Measurements from ENCODE around the gene DNMT1. TPM values are rescaled to one million over a fixed set of nuclear protein-coding genes. Genes with fewer than 3 reads are reported as not detected.

The DNMT1 gene
- total RNA-seq, 4 donors from 2014 or later: 20.8 to 51.4 (median 34.8) TPM

DNA sequence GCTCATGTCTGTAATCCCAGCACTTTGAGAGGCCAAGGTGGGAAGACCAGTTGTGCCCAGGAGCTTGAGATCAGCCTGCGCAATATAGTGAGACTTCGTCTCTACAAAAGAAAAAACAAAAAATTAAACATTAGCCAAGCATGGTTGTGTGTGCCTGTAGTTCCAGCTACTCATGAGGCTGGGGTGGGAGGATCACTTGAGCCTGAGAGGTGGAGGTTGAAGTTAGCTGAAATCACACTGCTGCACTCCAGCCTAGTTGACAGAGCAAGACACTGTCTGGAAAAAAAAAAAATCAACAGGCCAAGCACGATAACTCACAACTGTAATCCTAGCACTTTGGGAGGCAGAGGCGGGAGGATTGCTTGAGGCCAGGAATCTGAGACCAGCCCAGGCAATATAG is 40.2 kb upstream of the DNMT1 start:
- DNase-seq (ENCODE audit: extremely low spot score): no peak
- H3K27ac ChIP-seq (replicated peaks in 1 of 4): peak overlapping the region in 1 of 4 donors; percentile 65
- intact Hi-C loops (cut with DNase I): no loop called here

DNA sequence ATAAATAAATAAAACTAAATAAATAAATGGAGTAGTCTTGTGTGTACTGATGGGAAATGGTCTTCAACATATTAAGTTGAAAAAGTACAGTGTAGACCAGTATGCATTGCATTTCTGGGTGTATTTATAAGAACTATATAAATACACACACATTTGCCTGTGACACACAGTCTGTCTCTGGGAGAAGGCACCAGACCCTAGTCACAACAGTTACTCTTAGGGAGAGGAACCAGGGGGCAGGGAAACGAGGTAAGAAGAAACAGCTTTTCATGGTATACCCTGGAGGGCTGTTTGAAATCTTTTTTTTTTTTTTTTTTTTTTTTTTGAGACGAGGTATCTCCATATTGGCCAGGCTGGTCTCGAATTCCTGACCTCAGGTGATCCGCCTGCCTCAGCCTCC is 39.2 kb upstream of the DNMT1 start:
- H3K9me3 ChIP-seq: no peaks in the 10 kb centered on the region
- peaks cover 29 to 57% (median 50%) of the 10 kb centered on the region in 4 donors for H3K4me1 ChIP-seq
- H3K4me3 ChIP-seq: no peak overlapping the region
- 85% methylated on average over 4 of the region's 4 CpGs for WGBS
- TF ChIP-seq, protein P1, sequence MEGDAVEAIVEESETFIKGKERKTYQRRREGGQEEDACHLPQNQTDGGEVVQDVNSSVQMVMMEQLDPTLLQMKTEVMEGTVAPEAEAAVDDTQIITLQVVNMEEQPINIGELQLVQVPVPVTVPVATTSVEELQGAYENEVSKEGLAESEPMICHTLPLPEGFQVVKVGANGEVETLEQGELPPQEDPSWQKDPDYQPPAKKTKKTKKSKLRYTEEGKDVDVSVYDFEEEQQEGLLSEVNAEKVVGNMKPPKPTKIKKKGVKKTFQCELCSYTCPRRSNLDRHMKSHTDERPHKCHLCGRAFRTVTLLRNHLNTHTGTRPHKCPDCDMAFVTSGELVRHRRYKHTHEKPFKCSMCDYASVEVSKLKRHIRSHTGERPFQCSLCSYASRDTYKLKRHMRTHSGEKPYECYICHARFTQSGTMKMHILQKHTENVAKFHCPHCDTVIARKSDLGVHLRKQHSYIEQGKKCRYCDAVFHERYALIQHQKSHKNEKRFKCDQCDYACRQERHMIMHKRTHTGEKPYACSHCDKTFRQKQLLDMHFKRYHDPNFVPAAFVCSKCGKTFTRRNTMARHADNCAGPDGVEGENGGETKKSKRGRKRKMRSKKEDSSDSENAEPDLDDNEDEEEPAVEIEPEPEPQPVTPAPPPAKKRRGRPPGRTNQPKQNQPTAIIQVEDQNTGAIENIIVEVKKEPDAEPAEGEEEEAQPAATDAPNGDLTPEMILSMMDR (IDR thresholded peaks at IDR 0.05): no peak
- no peak for TF ChIP-seq EP300 (IDR thresholded peaks at IDR 0.05)
- no peak for TF ChIP-seq POLR2A (IDR thresholded peaks at IDR 0.05; ENCODE audit: low read depth)
- no peak for TF ChIP-seq POLR2AphosphoS5 (IDR thresholded peaks at IDR 0.05)
- intact Hi-C loops (cut with DNase I): no loop called here
- no peak for DNase-seq (ENCODE audit: extremely low spot score)
- H3K27me3 ChIP-seq: no peaks in the 10 kb centered on the region
- no peak overlapping the region for H3K27ac ChIP-seq (replicated peaks in 1 of 4)
- H3K36me3 ChIP-seq: no peaks in the 10 kb centered on the region

More for the DNA sequence above, 40.2 kb upstream of the DNMT1 start:
- TF ChIP-seq POLR2A (IDR thresholded peaks at IDR 0.05; ENCODE audit: low read depth) (no peak), EP300 (IDR thresholded peaks at IDR 0.05) (no peak), POLR2AphosphoS5 (IDR thresholded peaks at IDR 0.05) (no peak)
- TF ChIP-seq, protein P1 (IDR thresholded peaks at IDR 0.05): no peak
- H3K4me1 ChIP-seq: peaks cover 27 to 46% (median 40%) of the 10 kb centered on the region in 4 donors
- no peaks in the 10 kb centered on the region for H3K36me3 ChIP-seq
- WGBS: 73% methylated on average over 4 of the region's 4 CpGs
- H3K4me3 ChIP-seq: no peak overlapping the region
- no peaks in the 10 kb centered on the region for H3K9me3 ChIP-seq
- no peaks in the 10 kb centered on the region for H3K27me3 ChIP-seq

DNA sequence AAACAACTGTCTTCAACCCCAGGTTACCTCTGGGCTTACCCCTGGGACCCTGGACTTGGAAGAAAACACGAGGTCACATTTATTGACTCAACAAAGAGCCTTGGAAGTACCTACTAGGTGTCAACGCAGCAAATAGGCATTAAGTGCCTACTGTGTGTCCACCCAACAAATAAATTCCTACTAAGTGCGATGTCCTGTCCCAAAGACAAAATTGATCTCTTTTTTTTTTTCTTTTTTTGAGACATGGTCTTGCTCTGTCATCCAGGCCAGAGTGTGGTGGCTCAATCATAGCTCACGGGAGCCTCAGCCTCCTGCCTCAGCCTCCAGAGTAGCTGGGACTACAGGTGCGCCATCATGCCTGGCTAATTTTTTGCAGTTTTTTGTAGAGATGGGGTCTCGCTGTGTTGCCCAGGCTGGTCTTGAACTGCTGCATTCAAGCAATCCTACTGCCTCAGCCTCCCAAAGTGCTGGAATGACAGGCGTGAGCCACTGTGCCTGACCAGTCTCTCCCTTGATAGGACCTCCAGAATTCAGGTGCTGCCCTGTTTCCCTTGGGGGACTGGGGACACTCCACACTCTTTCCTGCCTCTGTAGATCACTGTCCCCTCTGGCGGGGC is 37.0 kb upstream of the DNMT1 start:
- peak overlapping the region; percentile 82 to 91 (median 90) for H3K27ac ChIP-seq (replicated peaks in 1 of 4)
- peaks cover 27 to 65% (median 59%) of the 10 kb centered on the region in 4 donors for H3K4me1 ChIP-seq

DNA sequence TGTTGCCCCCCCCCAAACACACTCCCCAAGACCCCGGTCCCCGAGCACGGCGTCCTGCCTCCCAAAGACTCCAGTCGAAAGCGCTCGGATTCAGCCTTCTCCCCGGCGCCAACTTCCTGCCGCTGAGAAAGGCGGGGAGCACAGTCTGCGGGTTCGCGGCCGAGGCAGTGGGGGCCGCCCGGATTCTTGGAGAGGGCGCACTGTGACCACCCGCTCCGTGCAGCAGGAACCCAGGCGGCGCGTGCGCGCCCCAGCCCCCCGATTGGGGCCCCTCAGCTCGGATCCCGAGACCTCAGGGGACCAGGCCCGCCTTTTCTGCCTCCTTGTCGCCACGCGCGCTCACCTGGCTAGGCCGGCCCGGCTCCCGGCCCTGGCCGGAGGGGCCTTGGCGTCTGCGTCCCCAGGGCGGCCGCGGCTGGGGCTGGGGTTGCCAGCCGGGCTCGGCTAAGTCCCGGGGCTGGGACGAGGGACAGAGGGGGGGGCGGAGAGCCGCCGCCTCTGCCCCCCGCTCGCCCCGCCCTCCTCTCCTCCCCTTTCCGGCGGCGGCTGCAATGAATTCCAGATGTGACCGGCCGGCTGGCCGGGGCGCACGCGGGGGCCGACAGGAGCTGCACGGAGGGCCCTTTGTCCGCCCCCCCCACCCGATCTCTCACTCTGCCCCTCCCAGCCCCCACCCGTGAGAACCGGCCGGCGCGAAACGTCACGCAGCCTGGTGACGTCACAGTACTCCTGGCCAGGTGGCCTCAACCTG is 36.3 kb upstream of the DNMT1 start, which contains the start of gene S1PR2:
Gene S1PR2, minus strand, starts transcription at position 471 of the 751 bp plus-strand sequence. CDS start 6,426 bp downstream, outside the sequence.
- WGBS: 0% methylated on average over 20 of the region's 73 CpGs
- TF ChIP-seq, protein P1 (IDR thresholded peaks at IDR 0.05): no peak
- TF ChIP-seq POLR2A (IDR thresholded peaks at IDR 0.05; ENCODE audit: low read depth): peak; percentile 19
- no peak for TF ChIP-seq EP300 (IDR thresholded peaks at IDR 0.05)
- peak; percentile 8 to 73 for TF ChIP-seq POLR2AphosphoS5 (IDR thresholded peaks at IDR 0.05)
- Histone ChIP-seq H3K4me3 (peak within 1 kb of the TSS; percentile 75 to 99 (median 94)), H3K9me3 (no peaks in the 10 kb centered on the region), H3K36me3 (no peaks in the 10 kb centered on the region), H3K4me1 (peaks cover 25 to 60% (median 56%) of the 10 kb centered on the region in 4 donors), H3K27me3 (no peaks in the 10 kb centered on the region), H3K27ac (replicated peaks in 1 of 4) (peak within 1 kb of the TSS; percentile 82 to 91 (median 90))
- DNase-seq (ENCODE audit: extremely low spot score): no peak
- intact Hi-C loops (cut with DNase I): no loop called here

More for the DNA sequence above, 37.0 kb upstream of the DNMT1 start:
- intact Hi-C loops (cut with DNase I): no loop called here
- TF ChIP-seq POLR2A (IDR thresholded peaks at IDR 0.05; ENCODE audit: low read depth): no peak
- TF ChIP-seq POLR2AphosphoS5 (IDR thresholded peaks at IDR 0.05): no peak
- TF ChIP-seq, protein P1 (IDR thresholded peaks at IDR 0.05): no peak
- TF ChIP-seq EP300 (IDR thresholded peaks at IDR 0.05): no peak
- peak overlapping the region; percentile 75 to 99 (median 94) for H3K4me3 ChIP-seq
- no peak for DNase-seq (ENCODE audit: extremely low spot score)
- H3K27me3 ChIP-seq: no peaks in the 10 kb centered on the region
- WGBS: 75% methylated on average over 8 of the region's 8 CpGs
- H3K36me3 ChIP-seq: no peaks in the 10 kb centered on the region
- no peaks in the 10 kb centered on the region for H3K9me3 ChIP-seq
